ENCODE data around the gene MTX1.

GRCh38 chr1:155170101-155170785 lies 38.3 kb upstream of the MTX1 start:
- TF ChIP-seq EZH2 (IDR thresholded peaks at IDR 0.05; ENCODE audit: insufficient read depth, poor library complexity, severe bottlenecking) (no peak), EZH2phosphoT487 (IDR thresholded peaks at IDR 0.05; ENCODE audit: insufficient read depth, low read depth) (no peak)

Measured in GM23248 (cell line).